Measurements from ENCODE around the gene HIPK4. TPM values are rescaled to one million over a fixed set of nuclear protein-coding genes. Genes with fewer than 3 reads are reported as not detected.

Gene HIPK4
- total and polyA plus RNA-seq, 10 donors = 0.08 to 0.19 TPM; not detected in 8

DNA sequence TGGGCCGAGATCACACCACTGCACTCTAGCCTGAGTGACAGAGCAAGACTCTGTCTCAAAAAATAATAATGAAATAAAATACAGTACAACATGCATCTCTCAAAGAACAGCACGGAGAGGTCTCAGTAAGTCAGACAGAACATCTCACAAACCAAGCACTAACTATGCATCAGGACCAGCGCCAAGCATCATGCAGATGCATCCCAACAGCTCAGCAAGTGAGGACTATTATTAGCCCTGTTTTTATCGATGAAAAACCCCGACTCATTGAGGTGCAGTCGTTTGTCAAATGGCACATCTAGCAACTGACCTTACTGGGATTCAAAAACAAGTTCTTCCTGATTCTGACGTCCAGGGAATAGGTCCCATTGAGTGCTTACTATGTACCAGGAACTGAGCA lies 45.6 kb downstream of the HIPK4 start:
- intact Hi-C loops (cut with DNase I; ENCODE audit: low total_unique reads) = no loop called here
- 60 to 75% (median 71%) methylated on average over 7 of the region's 7 CpGs for WGBS, 5 donors

DNA sequence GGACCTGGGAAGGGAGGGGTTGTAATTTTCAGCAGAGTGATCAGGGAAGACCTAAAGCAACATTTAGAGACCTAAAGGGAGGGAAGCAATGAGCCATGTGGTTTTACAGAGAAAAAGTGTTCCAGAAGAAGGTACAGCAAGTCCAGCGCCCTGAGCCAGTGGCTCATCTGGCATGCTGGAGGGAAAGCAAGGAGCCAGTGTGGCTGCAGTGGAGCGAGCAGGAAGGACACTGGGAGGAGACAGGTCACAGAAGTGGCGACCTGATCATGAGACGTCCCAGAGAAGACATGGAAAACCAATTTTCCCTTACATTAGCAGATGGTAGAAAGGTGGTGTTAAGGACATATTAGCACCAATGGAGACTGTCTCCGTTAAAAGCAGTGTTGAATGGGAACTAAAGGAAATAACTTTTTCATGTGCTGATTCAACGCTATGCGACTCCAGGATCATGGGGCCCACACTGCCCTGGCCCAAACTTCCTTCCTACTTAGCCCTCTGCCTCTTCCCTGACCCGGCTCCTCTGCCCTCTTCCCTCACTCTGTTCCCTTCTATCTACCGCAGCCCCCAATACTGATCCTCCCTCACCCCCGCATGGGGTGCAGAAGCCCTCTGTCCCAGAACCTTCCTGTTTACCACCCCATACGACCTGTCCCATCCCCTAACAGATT lies 47.2 kb downstream of the HIPK4 start:
- Histone ChIP-seq H3K27me3 (replicated peaks in 1 of 7) (no peaks in the 10 kb centered on the region), H3K36me3 (peaks cover 0 to 40% (median 7%) of the 10 kb centered on the region in 6 donors), H3K27ac (peak overlapping the region in 1 of 8 donors; percentile 35), H3K4me3 (no peak overlapping the region), H3K4me1 (peaks cover 7 to 38% (median 22%) of the 10 kb centered on the region in 6 donors), H3K9me3 (no peaks in the 10 kb centered on the region)
- intact Hi-C loops (cut with DNase I; ENCODE audit: low total_unique reads) = no loop called here
- no peak for TF ChIP-seq CTCF (IDR thresholded peaks at IDR 0.05 in 8 of 11, conservative IDR thresholded peaks at IDR 0.05 in 3 of 11)
- no peak for TF ChIP-seq POLR2AphosphoS5 (IDR thresholded peaks at IDR 0.05)
- DNase-seq = peak; percentile 34
- 66 to 77% (median 68%) methylated on average over 11 of the region's 11 CpGs for WGBS, 5 donors

More for the DNA sequence above, 45.6 kb downstream of the HIPK4 start:
- H3K36me3 ChIP-seq = peaks cover 0 to 28% (median 4%) of the 10 kb centered on the region in 6 donors
- peaks cover 7 to 48% (median 29%) of the 10 kb centered on the region in 6 donors for H3K4me1 ChIP-seq
- no peaks in the 10 kb centered on the region for H3K27me3 ChIP-seq (replicated peaks in 1 of 7)
- no peaks in the 10 kb centered on the region for H3K9me3 ChIP-seq
- no peak for DNase-seq
- TF ChIP-seq POLR2AphosphoS5 (IDR thresholded peaks at IDR 0.05) = no peak
- no peak for TF ChIP-seq CTCF (IDR thresholded peaks at IDR 0.05 in 8 of 11, conservative IDR thresholded peaks at IDR 0.05 in 3 of 11)
- TF ChIP-seq POLR2A (IDR thresholded peaks at IDR 0.05) = no peak
- no peak overlapping the region for H3K27ac ChIP-seq
- H3K4me3 ChIP-seq = no peak overlapping the region

DNA sequence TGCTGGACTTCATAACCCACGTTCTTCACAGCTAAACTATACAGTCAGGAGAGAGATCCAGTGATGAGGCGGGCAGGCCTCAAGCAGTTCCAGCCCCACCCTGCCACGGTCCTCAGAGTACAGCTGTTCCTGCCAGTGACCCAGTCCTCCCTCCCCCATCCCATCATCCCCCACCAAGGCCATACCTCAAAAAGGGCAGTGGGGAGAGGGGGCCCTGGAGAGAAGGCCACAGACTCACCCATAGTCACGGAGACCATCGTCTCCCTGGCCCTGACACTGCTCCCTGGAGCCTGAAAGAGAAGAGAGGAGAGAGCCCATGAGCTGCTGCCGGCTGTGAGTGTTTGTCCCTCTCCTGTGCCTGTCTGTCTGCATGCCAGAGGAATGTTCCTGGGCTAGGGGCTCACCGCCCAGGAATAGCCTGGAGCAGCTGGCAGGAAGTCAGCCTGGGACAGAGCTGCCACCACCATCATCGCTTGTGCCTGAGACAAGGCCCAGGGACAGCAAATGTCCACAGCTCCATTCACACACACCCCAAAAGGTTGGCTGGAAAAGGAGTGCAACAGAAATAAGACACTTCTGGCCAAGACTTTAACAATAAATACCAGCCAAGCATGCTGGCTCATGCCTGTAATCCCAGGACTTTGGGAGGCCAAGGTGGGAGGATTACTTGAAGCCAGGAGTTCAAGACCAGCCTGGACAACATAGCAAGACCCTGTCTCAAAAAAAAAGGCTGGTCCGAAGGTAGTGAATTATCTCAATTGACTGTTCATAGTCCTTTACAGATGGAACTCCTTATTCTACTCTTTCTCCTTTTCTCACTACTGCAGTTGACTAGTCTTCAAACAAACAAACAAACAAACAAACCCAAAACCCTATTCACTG lies 48.1 kb downstream of the HIPK4 start:
- no peak for TF ChIP-seq POLR2A (IDR thresholded peaks at IDR 0.05)
- no peak for TF ChIP-seq CTCF (IDR thresholded peaks at IDR 0.05 in 8 of 11, conservative IDR thresholded peaks at IDR 0.05 in 3 of 11)
- no peak for TF ChIP-seq POLR2AphosphoS5 (IDR thresholded peaks at IDR 0.05)
- Histone ChIP-seq H3K36me3 (peaks cover 0 to 45% (median 7%) of the 10 kb centered on the region in 6 donors), H3K9me3 (no peaks in the 10 kb centered on the region), H3K27me3 (replicated peaks in 1 of 7) (no peaks in the 10 kb centered on the region), H3K4me3 (no peak overlapping the region), H3K27ac (peak overlapping the region in 2 of 8 donors; percentile 21 to 50), H3K4me1 (peaks cover 0 to 29% (median 13%) of the 10 kb centered on the region in 6 donors)
- intact Hi-C loops (cut with DNase I; ENCODE audit: low total_unique reads) = no loop called here
- 72 to 88% (median 84%) methylated on average over 9 of the region's 9 CpGs for WGBS, 5 donors
- DNase-seq = peak; percentile 35

Data from spleen (tissue), 11 donors.